ENCODE results near the gene ZHX3.
A peak's percentile ranks its signal among the peaks of the same experiment; 100 is the strongest.
"Not testable (repeated sequence)": the region's sequence is repeated elsewhere in the genome, so short reads cannot be mapped to it uniquely, and the experiment has no call there.

Gene ZHX3

DNA sequence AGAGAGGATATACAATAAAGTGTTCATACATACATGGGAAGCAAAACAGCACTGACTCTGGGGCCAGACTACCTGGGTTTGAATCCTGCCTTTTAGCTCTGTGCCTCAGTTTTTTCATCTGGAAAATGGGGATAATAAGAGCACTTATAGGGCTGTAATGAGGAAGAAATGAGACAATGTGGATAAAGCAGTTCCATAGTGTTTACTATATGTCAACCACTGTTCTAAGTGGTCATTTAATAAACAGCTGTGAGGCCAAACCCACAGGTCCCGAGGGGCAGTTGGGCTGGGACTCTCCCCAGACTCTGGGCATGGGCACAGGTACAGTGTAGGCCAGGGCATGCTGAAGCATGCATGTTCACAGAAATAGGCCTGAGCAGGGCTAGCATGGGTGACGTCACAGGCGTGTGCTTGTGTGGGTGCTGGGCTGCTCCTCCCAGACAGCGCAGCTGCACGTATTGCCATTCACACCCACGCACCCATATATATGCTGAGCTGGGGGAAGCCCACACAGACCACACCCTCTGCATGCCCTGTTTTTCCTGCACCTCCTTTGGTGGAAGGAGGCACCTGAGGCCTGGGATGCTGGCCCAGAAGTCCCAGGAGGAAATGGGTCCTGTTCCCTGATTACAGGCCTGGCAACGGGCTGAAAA is 183.7 kb downstream of the ZHX3 start:
- Histone ChIP-seq H3K9me3 (replicated peaks in 1 of 2; ENCODE audit: control insufficient read depth in 2 of 2, insufficient read depth in 1 of 2, low read depth in 1 of 2, low read length in 2 of 2) (no peaks in the 10 kb centered on the region), H2AFZ (ENCODE audit: low read length) (no peak overlapping the region), H2BK120ac (ENCODE audit: low read depth, low read length) (no peak overlapping the region), H4K8ac (ENCODE audit: low read depth, low read length) (no peak overlapping the region), H3K4me2 (ENCODE audit: insufficient read depth, low read length, poor library complexity, severe bottlenecking) (no peak overlapping the region), H3K9ac (ENCODE audit: low read depth, low read length, poor library complexity) (peak overlapping the region; percentile 32), H3K14ac (ENCODE audit: low read length) (peak overlapping the region; percentile 76), H3K4me1 (ENCODE audit: control insufficient read depth in 2 of 2, insufficient read depth in 1 of 2, low read depth in 1 of 2, low read length in 2 of 2) (peaks cover 5 to 6% of the 10 kb centered on the region in 2 donors), H2BK15ac (ENCODE audit: low read length) (no peak overlapping the region), H4K91ac (ENCODE audit: low read depth, low read length, poor library complexity) (no peak overlapping the region), H3K27me3 (ENCODE audit: control insufficient read depth in 3 of 3, insufficient read depth in 3 of 3, low read depth in 1 of 3, low read length in 3 of 3) (no peaks in the 10 kb centered on the region), H2AK5ac (ENCODE audit: low read depth, low read length) (peak overlapping the region; percentile 86), H3K4me3 (ENCODE audit: low read length in 2 of 2) (no peak overlapping the region), H3K18ac (ENCODE audit: low read length) (peak overlapping the region; percentile 21), H2BK5ac (ENCODE audit: low read length) (no peak overlapping the region), H3K36me3 (replicated peaks in 1 of 2; ENCODE audit: control insufficient read depth in 2 of 2, insufficient read depth in 2 of 2, low read length in 2 of 2) (peaks cover 0 to 9% of the 10 kb centered on the region in 2 donors), H3K79me1 (ENCODE audit: low read depth, low read length) (peaks cover 3% of the 10 kb centered on the region), H3K23ac (ENCODE audit: low read depth, low read length, poor library complexity) (peak overlapping the region; percentile 69), H3K27ac (replicated peaks; ENCODE audit: low read length) (no peak overlapping the region), H2BK12ac (ENCODE audit: low read length) (no peak overlapping the region), H3K4ac (ENCODE audit: low read length) (no peak overlapping the region)
- no peak for DNase-seq (ENCODE audit: low spot score)
- WGBS, 2 donors (ENCODE audit: extremely low coverage in 2 of 2, insufficient read length in 2 of 2, insufficient replicate concordance in 1 of 2): no CpG with 5 or more reads among the region's 7 CpGs

DNA sequence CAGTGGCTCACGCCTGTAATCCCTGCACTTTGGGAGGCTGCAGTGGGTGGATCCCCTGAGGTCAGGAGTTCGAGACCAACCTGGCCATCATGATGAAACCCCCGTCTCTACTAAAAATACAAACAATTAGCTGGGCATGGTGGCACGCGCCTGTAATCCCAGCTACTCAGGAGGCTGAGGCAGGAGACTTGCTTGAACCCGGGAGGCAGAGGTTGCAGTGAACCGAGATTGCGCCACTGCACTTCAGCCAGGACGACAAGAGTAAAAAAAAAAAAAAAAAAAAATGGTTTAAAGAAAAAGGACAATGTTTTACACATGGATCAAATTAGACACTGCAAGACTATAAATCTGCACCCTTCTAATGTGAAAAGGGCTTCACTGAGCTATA is 185.1 kb downstream of the ZHX3 start:
- not testable (repeated sequence) for H2AFZ ChIP-seq (ENCODE audit: low read length)

DNA sequence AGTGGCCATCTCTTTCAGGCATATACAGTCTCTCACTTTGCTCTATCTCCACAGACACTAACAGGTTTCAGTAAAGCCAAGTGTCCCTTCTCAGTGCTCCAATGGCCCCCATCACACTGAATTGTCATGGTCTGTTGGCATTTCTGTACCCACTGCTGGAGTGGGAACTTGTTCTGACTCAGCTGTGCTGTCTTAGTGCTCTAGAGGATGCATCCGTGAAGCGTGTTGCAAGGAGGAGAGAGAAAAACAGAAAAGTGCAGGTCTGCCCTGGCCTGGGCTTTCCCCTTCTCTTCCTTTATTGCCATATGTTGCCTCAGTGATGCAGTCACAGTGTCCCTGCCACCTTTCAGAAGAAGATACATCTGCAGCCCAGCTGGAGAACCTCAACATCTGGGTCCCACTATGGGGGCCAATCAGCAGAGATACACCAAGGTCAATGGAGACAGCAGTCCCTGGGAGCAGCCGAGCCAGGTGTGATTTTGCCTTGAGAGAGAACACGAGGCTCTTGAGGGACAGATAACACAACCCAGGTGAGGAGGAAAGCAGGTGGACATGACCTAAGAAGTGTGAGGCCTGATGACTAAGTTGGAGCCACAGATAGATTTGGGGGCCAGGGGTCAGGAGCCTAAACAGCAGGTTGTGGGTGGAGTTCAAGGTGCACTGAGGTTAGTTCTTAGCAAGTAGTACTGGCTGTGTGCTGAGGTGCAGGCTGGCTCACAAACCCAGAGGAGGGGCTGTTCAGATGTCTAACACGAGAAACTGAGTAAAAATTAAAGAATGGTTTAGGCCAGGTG is 185.7 kb downstream of the ZHX3 start:
- Histone ChIP-seq H3K4me2 (ENCODE audit: insufficient read depth, low read length, poor library complexity, severe bottlenecking) (no peak overlapping the region), H3K4ac (ENCODE audit: low read length) (no peak overlapping the region), H3K36me3 (replicated peaks in 1 of 2; ENCODE audit: control insufficient read depth in 2 of 2, insufficient read depth in 2 of 2, low read length in 2 of 2) (peaks cover 0 to 13% of the 10 kb centered on the region in 2 donors), H3K4me1 (ENCODE audit: control insufficient read depth in 2 of 2, insufficient read depth in 1 of 2, low read depth in 1 of 2, low read length in 2 of 2) (peaks cover 5 to 6% of the 10 kb centered on the region in 2 donors), H3K9ac (ENCODE audit: low read depth, low read length, poor library complexity) (no peak overlapping the region), H3K4me3 (ENCODE audit: low read length in 2 of 2) (no peak overlapping the region), H2BK15ac (ENCODE audit: low read length) (no peak overlapping the region), H4K8ac (ENCODE audit: low read depth, low read length) (no peak overlapping the region), H2BK120ac (ENCODE audit: low read depth, low read length) (no peak overlapping the region), H3K27ac (replicated peaks; ENCODE audit: low read length) (no peak overlapping the region), H3K9me3 (replicated peaks in 1 of 2; ENCODE audit: control insufficient read depth in 2 of 2, insufficient read depth in 1 of 2, low read depth in 1 of 2, low read length in 2 of 2) (no peaks in the 10 kb centered on the region), H4K91ac (ENCODE audit: low read depth, low read length, poor library complexity) (no peak overlapping the region), H3K79me1 (ENCODE audit: low read depth, low read length) (no peaks in the 10 kb centered on the region), H3K23ac (ENCODE audit: low read depth, low read length, poor library complexity) (no peak overlapping the region), H2AFZ (ENCODE audit: low read length) (no peak overlapping the region), H3K14ac (ENCODE audit: low read length) (no peak overlapping the region), H2BK5ac (ENCODE audit: low read length) (no peak overlapping the region), H2AK5ac (ENCODE audit: low read depth, low read length) (no peak overlapping the region), H3K18ac (ENCODE audit: low read length) (no peak overlapping the region), H2BK12ac (ENCODE audit: low read length) (no peak overlapping the region), H3K27me3 (ENCODE audit: control insufficient read depth in 3 of 3, insufficient read depth in 3 of 3, low read depth in 1 of 3, low read length in 3 of 3) (no peaks in the 10 kb centered on the region)
- no peak for DNase-seq (ENCODE audit: low spot score)
- WGBS, 2 donors (ENCODE audit: extremely low coverage in 2 of 2, insufficient read length in 2 of 2, insufficient replicate concordance in 1 of 2): no CpG with 5 or more reads among the region's 5 CpGs

More for the DNA sequence above, 185.1 kb downstream of the ZHX3 start:
- not testable (repeated sequence) for H3K4me1 ChIP-seq (ENCODE audit: control insufficient read depth in 2 of 2, insufficient read depth in 1 of 2, low read depth in 1 of 2, low read length in 2 of 2); H3K14ac ChIP-seq (ENCODE audit: low read length); H2BK5ac ChIP-seq (ENCODE audit: low read length); H3K18ac ChIP-seq (ENCODE audit: low read length); H3K27ac ChIP-seq (replicated peaks; ENCODE audit: low read length); H2AK5ac ChIP-seq (ENCODE audit: low read depth, low read length); H3K23ac ChIP-seq (ENCODE audit: low read depth, low read length, poor library complexity); H4K8ac ChIP-seq (ENCODE audit: low read depth, low read length); H3K79me1 ChIP-seq (ENCODE audit: low read depth, low read length); H3K4me3 ChIP-seq (ENCODE audit: low read length in 2 of 2); H3K27me3 ChIP-seq (ENCODE audit: control insufficient read depth in 3 of 3, insufficient read depth in 3 of 3, low read depth in 1 of 3, low read length in 3 of 3); H2BK12ac ChIP-seq (ENCODE audit: low read length); H3K4ac ChIP-seq (ENCODE audit: low read length); H2BK15ac ChIP-seq (ENCODE audit: low read length); H2BK120ac ChIP-seq (ENCODE audit: low read depth, low read length); H3K9ac ChIP-seq (ENCODE audit: low read depth, low read length, poor library complexity); H3K36me3 ChIP-seq (replicated peaks in 1 of 2; ENCODE audit: control insufficient read depth in 2 of 2, insufficient read depth in 2 of 2, low read length in 2 of 2); H3K4me2 ChIP-seq (ENCODE audit: insufficient read depth, low read length, poor library complexity, severe bottlenecking); H4K91ac ChIP-seq (ENCODE audit: low read depth, low read length, poor library complexity); H3K9me3 ChIP-seq (replicated peaks in 1 of 2; ENCODE audit: control insufficient read depth in 2 of 2, insufficient read depth in 1 of 2, low read depth in 1 of 2, low read length in 2 of 2); DNase-seq (ENCODE audit: low spot score)
- WGBS, 2 donors (ENCODE audit: extremely low coverage in 2 of 2, insufficient read length in 2 of 2, insufficient replicate concordance in 1 of 2): no CpG with 5 or more reads among the region's 9 CpGs
